Tibial nerve (tissue), 4 donors: ENCODE measurements around the gene ROCK2. TPM values are rescaled to one million over a fixed set of nuclear protein-coding genes. Genes with fewer than 3 reads are reported as not detected.

Source experiments
- DNase-seq, 2 donors: peaks; one replicate each; pipeline ENCODE4 v3.0.0-alpha.2; 2019; ENCODE audit warnings: low spot score in 2 of 2
- H3K27ac ChIP-seq, 4 donors: fragments of 200-600 bp; sonication (generic) in 3 of 4; one replicate each; pipeline ENCODE4 v1.5.1; 2017 to 2019; ENCODE audit warnings: mild to moderate bottlenecking in 1 of 4
- H3K27me3 ChIP-seq, 2 donors: fragments of 200-600 bp; sonication (generic) in 1 of 2; one replicate each; pipeline versions ENCODE4 v1.5.1 to v1.6.0; 2017 to 2019
- H3K36me3 ChIP-seq, 3 donors: fragments of 200-600 bp; sonication (generic); one replicate each; pipeline ENCODE4 v1.5.1; 2018 to 2019
- H3K4me1 ChIP-seq, 4 donors: fragments of 200-600 bp; sonication (generic) in 3 of 4; one replicate each; pipeline ENCODE4 v1.5.1; 2017 to 2019
- H3K4me3 ChIP-seq, 4 donors: fragments of 200-600 bp; sonication (generic) in 3 of 4; one replicate each; pipeline ENCODE4 v1.5.1; 2017 to 2019; ENCODE audit warnings: mild to moderate bottlenecking in 1 of 4, moderate library complexity in 1 of 4
- H3K9me3 ChIP-seq, 4 donors: fragments of 200-600 bp; sonication (generic) in 3 of 4; one replicate each; pipeline ENCODE4 v1.5.1; 2017 to 2019
- CTCF ChIP-seq, 5 experiments: fragments of 200-600 bp in 3 of 5; fragments of 450-650 bp in 2 of 5; sonication (generic) in 3 of 5; IDR thresholded peaks; one replicate each; pipeline ENCODE4 v1.5.1; 2016 to 2019; ENCODE audit warnings: antibody characterized with exemption in 5 of 5, mild to moderate bottlenecking in 3 of 5, moderate library complexity in 2 of 5
- EP300 ChIP-seq, 2 donors: sonication (generic); formaldehyde crosslinking; IDR thresholded peaks; one replicate each; pipeline ENCODE4 v1.6.1; 2017; ENCODE audit warnings: antibody characterized with exemption in 2 of 2, mild to moderate bottlenecking in 1 of 2
- POLR2A ChIP-seq, 2 donors: fragments of 450-650 bp; IDR thresholded peaks; one replicate each; pipeline ENCODE4 v1.6.1; 2017; ENCODE audit warnings: antibody characterized with exemption in 2 of 2, mild to moderate bottlenecking in 2 of 2, moderate library complexity in 2 of 2
- WGBS, 2 donors: methylation state at CpG; one replicate each; pipeline ENCODE4 v1.1.5; 2018; 5-methylcytosine and 5-hydroxymethylcytosine counted together
- total RNA-seq, 4 donors: library from RNA; depleted of rRNA; stranded (reverse); fragments of >200 nt; gene quantifications; one replicate each; pipeline ENCODE4 v1.1.0, GENCODE V29; 2016

ROCK2 gene
- total RNA-seq, 4 donors from 2014 or later: 56.4 to 81.6 (median 60.7) TPM

GRCh38 chr2:11144077-11144737 is 200.2 kb downstream of the ROCK2 start:
- peaks cover 0 to 10% of the 10 kb centered on the region in 2 donors for H3K27me3 ChIP-seq
- WGBS, 2 donors: 80 to 83% methylated on average over 7 of the region's 7 CpGs
- no peak overlapping the region for H3K4me3 ChIP-seq
- no peak for TF ChIP-seq EP300 (IDR thresholded peaks at IDR 0.05)
- TF ChIP-seq POLR2A (IDR thresholded peaks at IDR 0.05): no peak
- no peak for TF ChIP-seq CTCF (IDR thresholded peaks at IDR 0.05)
- no peaks in the 10 kb centered on the region for H3K4me1 ChIP-seq
- DNase-seq: no peak
- no peaks in the 10 kb centered on the region for H3K36me3 ChIP-seq
- H3K27ac ChIP-seq: no peak overlapping the region
- no peaks in the 10 kb centered on the region for H3K9me3 ChIP-seq

DNA sequence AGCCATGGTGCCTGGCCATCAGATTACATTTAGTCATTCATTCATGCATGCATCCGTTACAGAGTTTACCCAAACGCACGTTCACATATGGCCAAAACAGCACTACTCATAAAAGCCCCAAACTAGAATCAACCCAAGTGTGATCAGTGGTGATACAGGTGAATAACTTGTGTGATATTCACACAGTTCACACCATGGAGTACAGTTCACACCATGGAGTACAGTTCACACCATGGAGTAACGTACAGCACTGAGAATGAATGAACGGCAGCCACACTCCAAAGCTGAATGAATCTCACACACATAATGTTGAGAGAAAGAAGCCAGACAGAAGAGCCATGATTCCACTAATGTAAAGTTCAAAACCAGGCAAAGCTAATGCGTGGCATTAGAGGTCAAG is 201.4 kb downstream of the ROCK2 start:
- no peak for DNase-seq
- WGBS, 2 donors: 73 to 76% methylated on average over 6 of the region's 6 CpGs
- Histone ChIP-seq H3K27ac (no peak overlapping the region), H3K4me3 (no peak overlapping the region), H3K27me3 (peaks cover 0 to 10% of the 10 kb centered on the region in 2 donors), H3K4me1 (no peaks in the 10 kb centered on the region), H3K36me3 (no peaks in the 10 kb centered on the region), H3K9me3 (no peaks in the 10 kb centered on the region)
- TF ChIP-seq EP300 (IDR thresholded peaks at IDR 0.05): no peak
- TF ChIP-seq CTCF (IDR thresholded peaks at IDR 0.05): no peak
- TF ChIP-seq POLR2A (IDR thresholded peaks at IDR 0.05): no peak

DNA sequence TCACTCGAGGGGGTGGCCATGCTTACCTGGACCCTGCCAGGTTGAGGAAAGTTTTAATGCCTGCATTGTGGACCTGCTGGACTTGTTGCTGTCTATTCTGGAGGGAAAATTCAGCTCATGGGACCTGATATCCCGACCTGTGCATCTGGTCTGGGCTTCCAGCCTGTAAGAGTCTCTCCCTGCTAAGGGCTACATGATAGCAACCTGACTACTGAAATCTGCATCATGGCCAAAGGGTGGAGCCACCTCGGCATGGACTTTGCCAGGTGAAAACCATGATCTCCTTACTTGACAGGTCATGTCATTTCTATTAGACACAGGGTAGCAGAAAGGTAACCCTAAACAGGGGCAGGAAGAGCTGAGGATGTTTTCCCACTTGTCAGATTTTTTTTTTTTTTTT is 202.1 kb downstream of the ROCK2 start:
- Histone ChIP-seq H3K4me1 (no peaks in the 10 kb centered on the region), H3K9me3 (no peaks in the 10 kb centered on the region), H3K4me3 (no peak overlapping the region), H3K27ac (no peak overlapping the region), H3K27me3 (peaks cover 0 to 10% of the 10 kb centered on the region in 2 donors), H3K36me3 (no peaks in the 10 kb centered on the region)
- no peak for TF ChIP-seq EP300 (IDR thresholded peaks at IDR 0.05)
- TF ChIP-seq POLR2A (IDR thresholded peaks at IDR 0.05): no peak
- TF ChIP-seq CTCF (IDR thresholded peaks at IDR 0.05): no peak
- 73 to 79% methylated on average over 3 of the region's 3 CpGs for WGBS, 2 donors
- DNase-seq: no peak

- H3K9me3 ChIP-seq: no peaks in the 10 kb centered on the region
- no peak for DNase-seq
- no peak overlapping the region for H3K4me3 ChIP-seq
- H3K27me3 ChIP-seq: peaks cover 0 to 10% of the 10 kb centered on the region in 2 donors
- TF ChIP-seq CTCF (IDR thresholded peaks at IDR 0.05) (no peak), EP300 (IDR thresholded peaks at IDR 0.05) (no peak), POLR2A (IDR thresholded peaks at IDR 0.05) (no peak)
- no peaks in the 10 kb centered on the region for H3K36me3 ChIP-seq
- H3K4me1 ChIP-seq: no peaks in the 10 kb centered on the region
- WGBS, 2 donors: 80 to 87% methylated on average over 4 of the region's 4 CpGs
- no peak overlapping the region for H3K27ac ChIP-seq
These were observed 203.1 kb downstream of the ROCK2 start for GRCh38 chr2:11141319-11141718.

- Histone ChIP-seq H3K4me3 (no peak overlapping the region), H3K27ac (no peak overlapping the region), H3K36me3 (no peaks in the 10 kb centered on the region), H3K9me3 (no peaks in the 10 kb centered on the region), H3K27me3 (peaks cover 0 to 10% of the 10 kb centered on the region in 2 donors), H3K4me1 (no peaks in the 10 kb centered on the region)
- 82% methylated on average over 4 of the region's 4 CpGs for WGBS, 2 donors
- TF ChIP-seq EP300 (IDR thresholded peaks at IDR 0.05) (no peak), POLR2A (IDR thresholded peaks at IDR 0.05) (no peak), CTCF (IDR thresholded peaks at IDR 0.05) (no peak)
- no peak for DNase-seq
These were observed 203.9 kb downstream of the ROCK2 start for GRCh38 chr2:11140492-11140891.
